ENCODE results near the gene MAST1. TPM values are rescaled to one million over a fixed set of nuclear protein-coding genes. Genes with fewer than 3 reads are reported as not detected.

Gene MAST1
- total RNA-seq, 1 donor from 2014 or later = 3.5 TPM

DNA sequence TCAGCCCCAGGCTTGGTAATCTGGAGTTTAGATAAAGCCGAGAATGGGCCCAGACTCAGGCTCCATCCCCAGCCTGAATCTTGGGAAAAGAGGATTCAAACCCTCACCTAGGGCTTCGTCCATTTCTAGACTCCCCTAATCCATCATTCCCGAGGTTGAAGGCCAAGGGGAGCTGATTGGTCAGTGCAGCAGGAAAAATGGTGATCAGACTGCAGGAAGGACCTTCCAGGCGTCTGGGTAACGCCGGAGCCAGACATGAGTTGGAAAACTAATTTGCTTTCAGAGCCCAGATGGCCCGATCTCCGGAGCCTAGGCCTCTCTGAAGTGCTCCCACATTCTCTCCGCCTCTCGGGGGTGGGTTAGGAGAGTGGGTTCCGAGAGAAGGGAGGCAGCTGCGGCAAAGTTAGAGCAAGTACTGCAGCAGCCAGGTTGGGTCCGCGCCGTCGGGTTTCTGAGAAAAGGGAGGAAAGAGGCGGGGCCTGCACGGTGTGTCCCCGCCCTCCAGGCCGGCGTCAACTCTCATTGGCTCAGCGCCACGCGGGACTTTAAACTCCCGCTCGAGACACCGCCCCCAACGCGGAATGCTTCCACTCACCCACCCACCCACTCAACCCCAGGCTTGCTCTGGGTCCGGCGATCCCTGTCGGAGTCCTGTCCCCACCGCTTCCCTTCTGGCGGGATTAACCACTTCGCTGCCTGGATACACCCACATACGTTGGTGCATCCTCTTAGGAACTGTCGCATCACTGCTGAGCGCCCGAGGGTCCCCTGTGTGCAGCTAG is 3.1 kb upstream of the MAST1 start:
- H3K27ac Mint-ChIP-seq = no peak overlapping the region
- no peaks in the 10 kb centered on the region for H3K9me3 Mint-ChIP-seq
- no peak for DNase-seq (ENCODE audit: extremely low spot score, unreplicated experiment)
- peaks cover 3% of the 10 kb centered on the region for H3K36me3 Mint-ChIP-seq
- H3K27me3 Mint-ChIP-seq = peaks cover 90% of the 10 kb centered on the region
- peak overlapping the region; percentile 73 for H3K4me3 Mint-ChIP-seq
- peaks cover 23% of the 10 kb centered on the region for H3K4me1 Mint-ChIP-seq (ENCODE audit: unreplicated experiment)
- TF ChIP-seq, protein P1, sequence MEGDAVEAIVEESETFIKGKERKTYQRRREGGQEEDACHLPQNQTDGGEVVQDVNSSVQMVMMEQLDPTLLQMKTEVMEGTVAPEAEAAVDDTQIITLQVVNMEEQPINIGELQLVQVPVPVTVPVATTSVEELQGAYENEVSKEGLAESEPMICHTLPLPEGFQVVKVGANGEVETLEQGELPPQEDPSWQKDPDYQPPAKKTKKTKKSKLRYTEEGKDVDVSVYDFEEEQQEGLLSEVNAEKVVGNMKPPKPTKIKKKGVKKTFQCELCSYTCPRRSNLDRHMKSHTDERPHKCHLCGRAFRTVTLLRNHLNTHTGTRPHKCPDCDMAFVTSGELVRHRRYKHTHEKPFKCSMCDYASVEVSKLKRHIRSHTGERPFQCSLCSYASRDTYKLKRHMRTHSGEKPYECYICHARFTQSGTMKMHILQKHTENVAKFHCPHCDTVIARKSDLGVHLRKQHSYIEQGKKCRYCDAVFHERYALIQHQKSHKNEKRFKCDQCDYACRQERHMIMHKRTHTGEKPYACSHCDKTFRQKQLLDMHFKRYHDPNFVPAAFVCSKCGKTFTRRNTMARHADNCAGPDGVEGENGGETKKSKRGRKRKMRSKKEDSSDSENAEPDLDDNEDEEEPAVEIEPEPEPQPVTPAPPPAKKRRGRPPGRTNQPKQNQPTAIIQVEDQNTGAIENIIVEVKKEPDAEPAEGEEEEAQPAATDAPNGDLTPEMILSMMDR (conservative IDR thresholded peaks at IDR 0.05) = no peak

DNA sequence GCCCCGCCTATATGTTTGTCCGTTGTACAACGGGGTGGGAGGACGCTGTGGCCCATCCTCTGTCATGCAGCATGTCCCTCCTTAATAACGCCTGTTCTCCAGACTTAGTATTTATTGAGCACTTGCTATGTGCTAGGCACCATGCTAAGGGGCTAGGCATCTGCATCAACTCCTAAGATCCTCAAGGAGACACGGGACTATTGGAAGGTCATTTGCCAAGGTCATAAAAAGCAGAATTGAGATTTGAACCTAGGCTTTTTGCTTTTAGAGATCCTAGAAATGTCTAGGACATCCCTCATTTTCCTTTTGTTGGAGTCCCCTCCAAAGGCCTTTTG is 1.8 kb upstream of the MAST1 start:
- Mint-ChIP-seq H3K27me3 (peaks cover 90% of the 10 kb centered on the region), H3K4me1 (ENCODE audit: unreplicated experiment) (peaks cover 33% of the 10 kb centered on the region), H3K9me3 (no peaks in the 10 kb centered on the region), H3K36me3 (peaks cover 3% of the 10 kb centered on the region), H3K27ac (no peak overlapping the region), H3K4me3 (peak overlapping the region; percentile 40)
- no peak for DNase-seq (ENCODE audit: extremely low spot score, unreplicated experiment)
- TF ChIP-seq, protein P1 (conservative IDR thresholded peaks at IDR 0.05) = no peak

DNA sequence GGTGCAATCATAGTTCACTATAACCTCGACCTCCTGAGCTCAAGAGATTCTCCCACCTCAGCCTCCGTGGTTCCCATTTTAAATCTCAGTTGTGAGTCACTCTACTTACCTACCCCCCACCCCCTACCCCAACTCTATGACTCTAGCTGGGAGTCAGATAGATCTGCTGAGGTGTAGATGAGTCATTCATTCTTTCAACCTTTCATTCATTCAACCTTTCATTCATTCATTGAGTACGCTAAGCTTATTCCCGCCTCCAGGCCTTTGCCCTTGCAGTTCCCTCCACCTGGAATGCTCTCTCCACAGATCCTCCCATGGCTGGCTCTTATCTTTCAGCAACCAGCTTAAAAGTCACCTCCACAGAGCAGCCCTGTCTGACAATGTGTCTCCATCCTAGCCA is 1.1 kb upstream of the MAST1 start:
- Mint-ChIP-seq H3K27ac (no peak overlapping the region), H3K27me3 (peaks cover 89% of the 10 kb centered on the region), H3K9me3 (no peaks in the 10 kb centered on the region), H3K4me3 (no peak overlapping the region), H3K4me1 (ENCODE audit: unreplicated experiment) (peaks cover 38% of the 10 kb centered on the region), H3K36me3 (peaks cover 3% of the 10 kb centered on the region)
- TF ChIP-seq, protein P1 (conservative IDR thresholded peaks at IDR 0.05) = no peak
- no peak for DNase-seq (ENCODE audit: extremely low spot score, unreplicated experiment)

DNA sequence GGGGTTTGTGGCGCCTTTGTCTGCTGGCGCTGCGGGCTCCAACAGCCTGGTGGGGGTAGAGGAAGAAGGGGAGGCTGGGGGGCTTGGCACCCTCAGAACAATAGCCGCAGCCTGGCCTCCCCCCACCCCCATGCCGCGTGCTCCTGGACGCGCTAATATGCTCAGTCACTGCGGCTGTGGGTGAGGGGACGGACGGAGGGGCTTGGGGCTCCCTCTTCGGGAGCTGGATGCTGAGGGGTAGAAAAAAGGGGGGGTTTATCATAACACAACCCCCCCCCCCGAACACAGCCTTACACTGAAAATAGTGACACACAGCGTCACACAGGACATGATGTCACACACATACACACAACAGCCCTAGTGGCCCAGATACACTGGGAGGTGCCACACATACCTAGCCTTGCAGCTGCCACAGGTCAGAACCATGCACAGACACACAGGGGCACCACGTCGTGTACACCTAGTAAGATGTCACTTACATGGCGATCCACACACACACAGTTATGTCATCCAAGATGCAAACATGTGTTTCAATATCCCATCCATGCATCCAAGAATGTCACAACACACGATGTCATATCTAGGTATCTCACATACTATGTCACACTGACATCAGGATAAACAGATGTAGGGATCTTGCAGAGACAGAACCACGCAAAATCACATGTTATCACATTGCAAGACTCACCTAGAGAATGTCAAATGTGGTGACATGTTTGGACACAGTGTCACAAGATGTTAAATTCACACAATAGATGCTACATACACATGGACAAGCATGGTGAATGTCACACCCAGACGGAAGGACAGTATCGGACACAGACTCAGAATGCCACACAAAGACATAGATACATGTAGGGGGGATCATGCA is 806 bp downstream of the MAST1 start:
- no peak for DNase-seq (ENCODE audit: extremely low spot score, unreplicated experiment)
- no peaks in the 10 kb centered on the region for H3K9me3 Mint-ChIP-seq
- TF ChIP-seq, protein P1 (conservative IDR thresholded peaks at IDR 0.05) = no peak
- H3K4me3 Mint-ChIP-seq = peak overlapping the region; percentile 85
- H3K36me3 Mint-ChIP-seq = no peaks in the 10 kb centered on the region
- H3K27ac Mint-ChIP-seq = no peak overlapping the region
- peaks cover 30% of the 10 kb centered on the region for H3K4me1 Mint-ChIP-seq (ENCODE audit: unreplicated experiment)
- peaks cover 83% of the 10 kb centered on the region for H3K27me3 Mint-ChIP-seq

DNA sequence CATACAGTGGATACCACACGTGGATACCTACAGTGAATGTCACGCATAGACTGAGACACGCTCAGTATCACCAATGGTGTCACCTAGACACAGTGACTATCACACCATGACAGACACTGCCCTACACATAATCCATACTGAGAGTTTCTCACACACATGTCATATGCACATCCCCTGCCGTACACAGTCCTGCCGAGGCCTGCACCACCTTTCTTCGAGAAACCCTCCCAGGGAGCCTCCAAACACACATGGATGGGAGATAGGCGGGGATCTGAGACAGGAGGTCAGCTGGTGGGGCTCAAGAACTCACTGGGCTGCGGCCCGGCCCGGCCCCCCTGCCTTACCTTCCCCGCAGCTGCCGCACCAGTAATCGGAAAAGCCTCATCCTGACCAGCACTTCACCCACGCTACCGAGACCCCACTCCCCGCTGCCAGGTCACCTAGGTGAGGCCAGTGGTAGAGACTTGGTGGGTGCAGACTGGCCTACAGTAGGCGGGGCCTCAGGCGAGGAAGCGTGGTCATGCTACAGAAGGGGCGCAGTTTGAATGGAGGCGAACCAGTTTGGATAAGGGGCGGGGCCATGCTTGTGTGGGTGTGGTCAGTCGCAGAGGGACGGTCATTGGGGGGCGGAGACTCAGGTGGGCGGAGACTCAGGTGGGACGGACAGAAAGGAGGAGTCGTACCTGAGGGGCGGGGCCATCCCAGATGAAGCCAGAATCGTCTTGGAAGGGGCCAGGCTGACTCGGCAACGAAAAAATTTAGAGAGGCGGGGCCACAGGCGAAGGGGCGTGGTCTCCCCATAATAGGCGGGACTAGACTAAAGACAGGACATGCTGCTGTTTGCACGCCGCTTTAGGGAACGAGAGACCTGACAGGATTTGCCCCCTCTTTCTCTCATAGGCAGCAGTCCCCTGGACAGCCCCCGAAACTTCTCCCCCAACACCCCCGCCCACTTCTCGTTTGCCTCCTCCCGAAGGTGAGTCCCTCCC is 2.1 kb downstream of the MAST1 start:
- Mint-ChIP-seq H3K27ac (peak overlapping the region; percentile 61), H3K36me3 (no peaks in the 10 kb centered on the region), H3K27me3 (peaks cover 77% of the 10 kb centered on the region), H3K9me3 (no peaks in the 10 kb centered on the region), H3K4me3 (peak overlapping the region; percentile 83), H3K4me1 (ENCODE audit: unreplicated experiment) (peaks cover 26% of the 10 kb centered on the region)
- DNase-seq (ENCODE audit: extremely low spot score, unreplicated experiment) = peak; percentile 87
- TF ChIP-seq, protein P1 (conservative IDR thresholded peaks at IDR 0.05) = no peak

Data from type B pancreatic cell (in vitro differentiated cells).